K562 (cell line): ENCODE results near the gene MYH7. TPM values are rescaled to one million over a fixed set of nuclear protein-coding genes. Genes with fewer than 3 reads are reported as not detected.

Experiments
- ARID1B ChIP-seq: fragments of 450-650 bp; IDR thresholded peaks from 2 replicates; pipeline ENCODE4 v1.6.1; 2016; ENCODE audit warnings: antibody characterized with exemption, mild to moderate bottlenecking, inconsistent platforms
- DIDO1 ChIP-seq: fragments of 450-650 bp; IDR thresholded peaks from 2 replicates; pipeline ENCODE4 v1.6.1; 2016; ENCODE audit warnings: low read depth, missing biosample characterization, missing genetic modification characterization
- ELF4 ChIP-seq: fragments of 450-650 bp; formaldehyde crosslinking; IDR thresholded peaks from 2 replicates; pipeline ENCODE4 v1.4.0; 2022; ENCODE audit warnings: missing genetic modification characterization
- FOXK1 ChIP-seq: sonication (generic); formaldehyde crosslinking; IDR thresholded peaks from 2 replicates; pipeline ENCODE4 v1.8.0; 2022; ENCODE audit warnings: missing genetic modification reagents, mild to moderate bottlenecking, borderline replicate concordance
- MTA1 ChIP-seq: fragments of 450-650 bp; IDR thresholded peaks from 2 replicates; pipeline ENCODE4 v1.6.1; 2017; ENCODE audit warnings: borderline replicate concordance
- PHTF2 ChIP-seq: fragments of 250-450 bp; sonication (Bioruptor Pico); IDR thresholded peaks from 2 replicates; pipeline ENCODE4 v1.5.0; 2021; ENCODE audit warnings: mild to moderate bottlenecking
- POLR2G ChIP-seq: fragments of 200-400 bp; formaldehyde crosslinking; IDR thresholded peaks from 2 replicates; pipeline ENCODE4 v1.6.1; 2017; ENCODE audit warnings: low read depth, mild to moderate bottlenecking, antibody characterized with exemption, low read length, moderate library complexity
- TCF7L2 ChIP-seq: fragments of 150-350 bp; IDR thresholded peaks from 2 replicates; pipeline ENCODE4 v1.6.1; 2016; ENCODE audit warnings: low read depth, mild to moderate bottlenecking, low read length, moderate library complexity
- ZNF324 ChIP-seq: fragments of 250-450 bp; sonication (Bioruptor Pico); IDR thresholded peaks from 2 replicates; pipeline ENCODE4 v1.4.0; 2020; ENCODE audit warnings: mild to moderate bottlenecking
- ZNF764 ChIP-seq: fragments of 250-450 bp; sonication (Bioruptor Pico); IDR thresholded peaks from 2 replicates; pipeline ENCODE4 v1.4.0; 2020; ENCODE audit warnings: low read depth, mild to moderate bottlenecking, moderate library complexity
- ZNF77 ChIP-seq: fragments of 250-450 bp; sonication (Bioruptor Pico); IDR thresholded peaks from 2 replicates; pipeline ENCODE4 v1.5.0; 2020
- ZSCAN29 ChIP-seq: fragments of 450-650 bp; IDR thresholded peaks from 2 replicates; pipeline ENCODE4 v1.6.1; 2017
- polyA plus RNA-seq, 8 experiments: library from polyadenylated mRNA; depleted of rRNA in 4 of 8; stranded (reverse) in 5 of 8; unstranded in 3 of 8; fragments of >200 nt; fragmentation: Nextera tagmentation in 2 of 8; fragmentation: Illumina TruSeq in 1 of 8; extraction: Ambion mirVana in 2 of 8; extraction: Trizol in 1 of 8; gene quantifications; 2 replicates each; pipeline versions ENCODE4 v1.2.1 to v1.2.3, GENCODE V29; 2011 to 2014; ENCODE audit warnings: inconsistent platforms in 1 of 8, missing spikeins in 1 of 8
- total RNA-seq, 7 experiments: library from RNA; depleted of rRNA in 6 of 7; stranded (reverse); fragments of >200 nt in 6 of 7; fragmentation: Illumina TruSeq in 2 of 7; extraction: Trizol in 2 of 7; gene quantifications; 2 replicates each; pipeline versions ENCODE4 v1.2.1 to v1.2.3, GENCODE V29; 2011 to 2021; ENCODE audit warnings: low replicate concordance in 1 of 7
- TF ChIP-seq, protein P1 (sequence below): sonication (generic); formaldehyde crosslinking; IDR thresholded peaks from 2 replicates; pipeline ENCODE4 v1.8.0; 2022; ENCODE audit warnings: mild to moderate bottlenecking, missing genetic modification reagents
- TF ChIP-seq, protein P2 (sequence below): fragments of 200-800 bp; sonication (Bioruptor generic); IDR thresholded peaks from 2 replicates; pipeline ENCODE4 v1.6.1; 2017; ENCODE audit warnings: missing genetic modification characterization, missing compliant biosample characterization
- TF ChIP-seq, protein P3 (sequence below): fragments of 250-450 bp; sonication (Bioruptor Pico); IDR thresholded peaks from 2 replicates; pipeline ENCODE4 v1.6.1; 2021; ENCODE audit warnings: mild to moderate bottlenecking
- TF ChIP-seq, protein P4 (sequence below): fragments of 450-650 bp; IDR thresholded peaks from 2 replicates; pipeline ENCODE4 v1.6.1; 2018; ENCODE audit warnings: mild to moderate bottlenecking, low read depth; ENCODE audit not compliant: partially characterized antibody
- TF ChIP-seq, protein P5 (sequence below): sonication (generic); formaldehyde crosslinking; IDR thresholded peaks from 2 replicates; pipeline ENCODE4 v1.8.0; 2023; ENCODE audit warnings: mild to moderate bottlenecking, missing genetic modification reagents

The MYH7 gene
- total and polyA plus RNA-seq, 9 of the 15 experiments (the other 6 are each of a cell fraction or from before 2014, with no cell fraction given) = not detected

DNA sequence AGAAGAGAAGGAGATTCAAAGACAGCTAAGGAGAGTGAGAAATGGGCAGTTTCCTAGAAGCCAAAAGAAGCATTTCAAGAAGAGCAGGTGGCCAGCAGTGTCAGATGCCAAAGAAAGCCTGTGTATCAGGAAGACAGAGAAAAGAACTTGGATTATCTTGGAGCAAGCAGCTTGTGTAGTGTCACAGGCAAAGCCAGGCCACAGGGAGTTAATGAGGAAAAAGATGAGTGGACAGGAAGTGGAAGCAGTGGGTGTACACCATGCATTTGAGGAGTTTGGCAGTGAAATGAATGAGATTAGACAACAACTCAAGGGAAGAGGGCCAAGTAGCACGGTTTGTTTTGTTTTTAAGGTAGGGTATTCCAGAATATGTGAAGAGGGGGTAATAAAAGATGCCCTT, 5.6 kb upstream of the MYH7 start (continued):
- TF ChIP-seq, protein P1, sequence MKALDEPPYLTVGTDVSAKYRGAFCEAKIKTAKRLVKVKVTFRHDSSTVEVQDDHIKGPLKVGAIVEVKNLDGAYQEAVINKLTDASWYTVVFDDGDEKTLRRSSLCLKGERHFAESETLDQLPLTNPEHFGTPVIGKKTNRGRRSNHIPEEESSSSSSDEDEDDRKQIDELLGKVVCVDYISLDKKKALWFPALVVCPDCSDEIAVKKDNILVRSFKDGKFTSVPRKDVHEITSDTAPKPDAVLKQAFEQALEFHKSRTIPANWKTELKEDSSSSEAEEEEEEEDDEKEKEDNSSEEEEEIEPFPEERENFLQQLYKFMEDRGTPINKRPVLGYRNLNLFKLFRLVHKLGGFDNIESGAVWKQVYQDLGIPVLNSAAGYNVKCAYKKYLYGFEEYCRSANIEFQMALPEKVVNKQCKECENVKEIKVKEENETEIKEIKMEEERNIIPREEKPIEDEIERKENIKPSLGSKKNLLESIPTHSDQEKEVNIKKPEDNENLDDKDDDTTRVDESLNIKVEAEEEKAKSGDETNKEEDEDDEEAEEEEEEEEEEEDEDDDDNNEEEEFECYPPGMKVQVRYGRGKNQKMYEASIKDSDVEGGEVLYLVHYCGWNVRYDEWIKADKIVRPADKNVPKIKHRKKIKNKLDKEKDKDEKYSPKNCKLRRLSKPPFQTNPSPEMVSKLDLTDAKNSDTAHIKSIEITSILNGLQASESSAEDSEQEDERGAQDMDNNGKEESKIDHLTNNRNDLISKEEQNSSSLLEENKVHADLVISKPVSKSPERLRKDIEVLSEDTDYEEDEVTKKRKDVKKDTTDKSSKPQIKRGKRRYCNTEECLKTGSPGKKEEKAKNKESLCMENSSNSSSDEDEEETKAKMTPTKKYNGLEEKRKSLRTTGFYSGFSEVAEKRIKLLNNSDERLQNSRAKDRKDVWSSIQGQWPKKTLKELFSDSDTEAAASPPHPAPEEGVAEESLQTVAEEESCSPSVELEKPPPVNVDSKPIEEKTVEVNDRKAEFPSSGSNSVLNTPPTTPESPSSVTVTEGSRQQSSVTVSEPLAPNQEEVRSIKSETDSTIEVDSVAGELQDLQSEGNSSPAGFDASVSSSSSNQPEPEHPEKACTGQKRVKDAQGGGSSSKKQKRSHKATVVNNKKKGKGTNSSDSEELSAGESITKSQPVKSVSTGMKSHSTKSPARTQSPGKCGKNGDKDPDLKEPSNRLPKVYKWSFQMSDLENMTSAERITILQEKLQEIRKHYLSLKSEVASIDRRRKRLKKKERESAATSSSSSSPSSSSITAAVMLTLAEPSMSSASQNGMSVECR = no peak
- TF ChIP-seq POLR2G (no peak), ZSCAN29 (no peak), MTA1 (no peak), DIDO1 (no peak), ZNF77 (CRISPR knock-in tag) (no peak), ZNF324 (CRISPR knock-in tag) (no peak), ELF4 (CRISPR knock-in tag) (no peak), PHTF2 (CRISPR knock-in tag) (no peak), ZNF764 (CRISPR knock-in tag) (no peak), FOXK1 (CRISPR knock-in tag) (no peak), TCF7L2 (no peak), ARID1B (peak; percentile 65)
- TF ChIP-seq, protein P2, sequence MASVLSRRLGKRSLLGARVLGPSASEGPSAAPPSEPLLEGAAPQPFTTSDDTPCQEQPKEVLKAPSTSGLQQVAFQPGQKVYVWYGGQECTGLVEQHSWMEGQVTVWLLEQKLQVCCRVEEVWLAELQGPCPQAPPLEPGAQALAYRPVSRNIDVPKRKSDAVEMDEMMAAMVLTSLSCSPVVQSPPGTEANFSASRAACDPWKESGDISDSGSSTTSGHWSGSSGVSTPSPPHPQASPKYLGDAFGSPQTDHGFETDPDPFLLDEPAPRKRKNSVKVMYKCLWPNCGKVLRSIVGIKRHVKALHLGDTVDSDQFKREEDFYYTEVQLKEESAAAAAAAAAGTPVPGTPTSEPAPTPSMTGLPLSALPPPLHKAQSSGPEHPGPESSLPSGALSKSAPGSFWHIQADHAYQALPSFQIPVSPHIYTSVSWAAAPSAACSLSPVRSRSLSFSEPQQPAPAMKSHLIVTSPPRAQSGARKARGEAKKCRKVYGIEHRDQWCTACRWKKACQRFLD = 0 out of 2 replicates have a peak, but pooled peaks have one; percentile 59
- TF ChIP-seq, protein P3, sequence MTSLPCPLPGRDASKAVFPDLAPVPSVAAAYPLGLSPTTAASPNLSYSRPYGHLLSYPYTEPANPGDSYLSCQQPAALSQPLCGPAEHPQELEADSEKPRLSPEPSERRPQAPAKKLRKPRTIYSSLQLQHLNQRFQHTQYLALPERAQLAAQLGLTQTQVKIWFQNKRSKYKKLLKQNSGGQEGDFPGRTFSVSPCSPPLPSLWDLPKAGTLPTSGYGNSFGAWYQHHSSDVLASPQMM (CRISPR knock-in tag) = no peak
- TF ChIP-seq, protein P4, sequence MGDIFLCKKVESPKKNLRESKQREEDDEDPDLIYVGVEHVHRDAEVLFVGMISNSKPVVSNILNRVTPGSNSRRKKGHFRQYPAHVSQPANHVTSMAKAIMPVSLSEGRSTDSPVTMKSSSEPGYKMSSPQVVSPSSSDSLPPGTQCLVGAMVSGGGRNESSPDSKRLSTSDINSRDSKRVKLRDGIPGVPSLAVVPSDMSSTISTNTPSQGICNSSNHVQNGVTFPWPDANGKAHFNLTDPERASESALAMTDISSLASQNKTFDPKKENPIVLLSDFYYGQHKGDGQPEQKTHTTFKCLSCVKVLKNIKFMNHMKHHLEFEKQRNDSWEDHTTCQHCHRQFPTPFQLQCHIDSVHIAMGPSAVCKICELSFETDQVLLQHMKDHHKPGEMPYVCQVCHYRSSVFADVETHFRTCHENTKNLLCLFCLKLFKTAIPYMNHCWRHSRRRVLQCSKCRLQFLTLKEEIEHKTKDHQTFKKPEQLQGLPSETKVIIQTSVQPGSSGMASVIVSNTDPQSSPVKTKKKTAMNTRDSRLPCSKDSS = no peak
- TF ChIP-seq, protein P5, sequence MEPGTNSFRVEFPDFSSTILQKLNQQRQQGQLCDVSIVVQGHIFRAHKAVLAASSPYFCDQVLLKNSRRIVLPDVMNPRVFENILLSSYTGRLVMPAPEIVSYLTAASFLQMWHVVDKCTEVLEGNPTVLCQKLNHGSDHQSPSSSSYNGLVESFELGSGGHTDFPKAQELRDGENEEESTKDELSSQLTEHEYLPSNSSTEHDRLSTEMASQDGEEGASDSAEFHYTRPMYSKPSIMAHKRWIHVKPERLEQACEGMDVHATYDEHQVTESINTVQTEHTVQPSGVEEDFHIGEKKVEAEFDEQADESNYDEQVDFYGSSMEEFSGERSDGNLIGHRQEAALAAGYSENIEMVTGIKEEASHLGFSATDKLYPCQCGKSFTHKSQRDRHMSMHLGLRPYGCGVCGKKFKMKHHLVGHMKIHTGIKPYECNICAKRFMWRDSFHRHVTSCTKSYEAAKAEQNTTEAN (CRISPR knock-in tag) = no peak
